ENCODE data around the gene CACNA2D2.

Gene CACNA2D2

DNA sequence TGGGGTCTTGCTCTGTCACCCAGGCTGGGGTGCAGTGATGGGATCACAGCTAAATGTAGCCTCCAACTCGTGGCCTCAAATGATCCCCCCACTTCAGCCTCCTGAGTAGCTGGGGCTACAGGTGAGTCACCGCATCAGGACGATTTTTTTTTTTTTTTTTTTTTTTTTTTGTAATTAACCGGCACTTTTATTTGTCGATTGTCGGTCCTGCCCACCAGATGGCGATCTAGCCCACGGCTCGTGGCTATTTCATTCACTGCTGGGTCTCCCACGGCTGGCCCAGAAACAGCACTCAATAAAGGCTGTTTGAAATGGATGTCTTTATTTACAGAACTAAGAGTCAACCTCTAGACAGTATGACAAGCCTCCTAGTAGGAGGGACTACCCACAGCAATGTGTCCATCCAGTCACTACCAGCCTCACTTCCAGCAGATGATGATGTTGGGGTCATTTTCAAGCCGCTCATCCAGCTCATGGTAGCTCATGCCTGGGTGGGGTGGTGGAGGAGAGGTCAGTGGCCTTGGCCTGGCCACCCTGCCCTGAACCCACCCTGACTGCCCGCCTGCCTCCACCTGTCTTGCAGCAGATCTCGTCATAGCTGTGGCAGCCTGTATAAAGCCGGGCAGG lies 156.1 kb downstream of the CACNA2D2 start:
- peak; percentile 55 for DNase-seq (ENCODE audit: low spot score)

DNA sequence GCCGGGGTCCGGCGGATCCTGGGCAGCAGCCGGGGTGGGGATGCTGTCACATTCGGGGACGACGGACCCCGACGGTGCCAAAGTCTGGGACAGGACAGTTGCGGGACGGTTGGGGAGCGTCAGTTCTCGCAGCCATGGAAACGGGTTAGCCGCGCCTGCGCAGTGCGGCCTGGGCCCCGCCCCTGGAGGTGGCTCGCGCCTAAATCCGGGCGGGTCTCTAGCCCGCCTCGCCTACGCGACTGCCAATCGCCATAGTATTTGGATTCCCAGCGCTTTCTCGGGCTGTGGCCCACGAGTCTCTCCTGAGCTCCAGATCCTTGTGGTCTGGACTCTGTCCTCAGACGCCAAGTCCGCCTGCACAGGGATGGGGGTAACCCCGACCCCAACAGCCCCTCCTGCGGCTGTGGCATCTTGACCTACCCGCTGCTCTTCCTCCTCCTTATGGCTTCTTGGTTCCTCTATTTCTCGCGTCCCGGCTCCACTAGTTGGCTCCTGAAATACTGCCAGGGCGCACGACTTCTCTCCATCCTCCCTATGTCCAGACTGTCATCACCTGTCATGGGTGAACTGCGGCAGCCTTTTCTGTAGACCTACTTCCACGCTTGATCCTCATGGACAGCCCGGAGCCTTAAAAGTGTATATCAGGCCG lies 157.7 kb downstream of the CACNA2D2 start, which contains the start of gene ZMYND10:
TSS of gene ZMYND10 (minus strand) at position 147 of the 649 bp plus-strand sequence. CDS start 153 bp downstream, outside the sequence.
- DNase-seq (ENCODE audit: low spot score), result peak; percentile 92

DNA sequence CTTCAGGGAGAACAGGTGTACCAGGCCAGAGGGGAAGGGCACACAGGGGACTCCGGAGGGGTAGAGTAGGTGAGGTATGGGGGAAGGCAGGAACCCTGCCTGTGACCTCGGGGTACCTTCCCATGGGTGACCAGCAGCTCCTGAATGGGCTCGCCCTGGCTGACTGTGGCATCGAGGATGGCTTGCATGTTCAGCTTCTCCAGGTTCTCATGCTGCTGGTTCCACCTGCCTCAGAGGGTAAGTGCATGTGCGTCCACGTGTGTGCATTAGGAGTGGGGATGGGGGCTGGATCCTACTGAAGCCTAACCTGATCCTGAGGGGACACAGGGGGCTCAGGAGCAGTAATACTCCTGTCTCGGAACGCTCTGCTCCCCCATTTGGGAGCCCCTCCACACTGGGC lies 158.4 kb downstream of the CACNA2D2 start:
- DNase-seq (ENCODE audit: low spot score), result no peak

DNA sequence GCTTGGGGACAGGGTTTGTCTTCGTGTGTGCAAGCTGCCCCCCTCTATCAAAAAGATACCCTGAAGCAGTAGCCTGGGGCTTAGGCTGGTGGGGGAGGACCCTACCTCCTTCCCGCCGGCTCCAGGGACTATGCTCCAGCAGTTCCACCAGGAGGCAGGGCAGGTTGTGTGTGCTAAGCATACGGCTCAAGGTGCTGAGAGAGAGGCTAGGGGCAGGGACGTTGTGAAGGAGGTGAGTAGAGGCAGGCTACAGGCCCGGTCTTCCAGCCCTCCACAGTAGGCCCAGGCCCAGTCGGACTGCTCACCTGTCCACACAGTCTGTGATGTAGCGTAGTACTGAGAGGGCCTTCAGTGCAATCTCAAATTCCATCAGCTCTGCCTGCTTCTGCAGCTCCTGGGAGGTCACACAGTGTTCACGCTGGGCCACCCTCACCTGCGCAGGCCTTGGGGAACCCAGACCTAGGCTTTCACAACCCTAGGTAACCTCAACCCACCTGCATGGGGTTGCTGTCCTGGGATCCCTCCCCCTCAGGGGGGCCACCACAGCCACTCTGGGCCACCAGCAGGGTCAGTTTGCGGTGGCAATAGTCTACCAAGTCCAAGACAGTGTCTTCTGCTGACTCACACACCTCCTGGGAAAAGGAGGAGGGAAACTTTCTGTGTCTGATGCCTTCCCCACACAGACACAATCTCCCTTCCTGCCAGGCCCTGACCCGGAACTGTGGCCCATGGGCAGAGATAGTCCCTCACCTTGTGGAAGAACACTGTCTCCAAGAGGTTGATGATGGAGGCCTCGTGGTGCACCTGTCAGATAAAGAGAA lies 160.4 kb downstream of the CACNA2D2 start:
- no peak for DNase-seq (ENCODE audit: low spot score)

DNA sequence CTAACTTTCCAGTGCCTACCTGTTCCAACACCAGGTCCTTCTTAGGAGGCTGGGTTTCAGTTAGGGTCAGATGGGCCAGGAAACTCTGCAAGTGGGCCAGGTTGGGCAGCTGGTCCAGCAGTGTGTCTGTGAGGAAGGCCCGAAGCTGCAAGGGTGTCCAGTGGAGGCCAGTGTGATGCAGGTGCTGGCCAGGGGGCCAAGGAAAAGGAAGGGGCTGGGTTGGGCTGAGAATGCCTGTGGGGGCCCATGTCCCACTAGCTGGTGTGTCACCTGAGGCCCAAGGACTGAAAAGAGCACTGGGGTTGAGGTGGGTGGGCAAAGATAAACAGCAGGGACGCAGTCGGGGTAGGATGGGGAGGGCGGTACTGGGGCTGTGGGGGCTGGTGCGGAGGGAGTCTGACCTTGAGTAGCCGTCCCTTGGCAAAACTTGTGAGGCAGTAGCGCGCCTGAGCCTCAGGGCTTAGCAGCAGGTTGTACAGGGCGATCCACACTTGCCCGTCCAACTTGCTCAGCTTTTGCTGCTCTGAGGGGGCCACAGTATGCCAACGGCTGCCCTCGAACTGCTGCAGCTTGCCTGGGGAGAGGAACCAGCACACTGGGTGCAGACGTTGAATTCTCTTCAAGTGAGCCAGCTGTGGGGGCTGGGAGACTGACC lies 161.3 kb downstream of the CACNA2D2 start:
- DNase-seq (ENCODE audit: low spot score), result no peak

DNA sequence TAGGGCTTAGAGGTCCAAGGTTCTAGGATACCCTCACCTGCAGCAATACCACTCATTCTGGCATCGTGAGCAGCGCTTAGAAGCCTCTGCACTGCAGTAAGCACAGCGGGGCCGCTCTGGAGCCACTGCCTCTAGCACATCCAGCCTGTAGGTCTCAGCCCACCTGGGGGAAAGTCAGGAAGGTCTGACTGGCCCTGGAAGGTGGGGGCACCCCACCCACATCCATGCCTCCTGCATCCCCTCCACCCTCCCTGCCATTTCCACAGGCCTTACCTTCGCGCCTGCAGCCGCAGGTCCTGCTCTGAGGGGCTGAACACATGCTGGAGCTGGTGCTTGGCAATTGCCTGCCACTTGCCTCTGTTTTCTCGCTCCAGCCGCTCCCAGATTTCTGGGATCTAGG lies 161.9 kb downstream of the CACNA2D2 start:
- DNase-seq (ENCODE audit: low spot score), result no peak

DNA sequence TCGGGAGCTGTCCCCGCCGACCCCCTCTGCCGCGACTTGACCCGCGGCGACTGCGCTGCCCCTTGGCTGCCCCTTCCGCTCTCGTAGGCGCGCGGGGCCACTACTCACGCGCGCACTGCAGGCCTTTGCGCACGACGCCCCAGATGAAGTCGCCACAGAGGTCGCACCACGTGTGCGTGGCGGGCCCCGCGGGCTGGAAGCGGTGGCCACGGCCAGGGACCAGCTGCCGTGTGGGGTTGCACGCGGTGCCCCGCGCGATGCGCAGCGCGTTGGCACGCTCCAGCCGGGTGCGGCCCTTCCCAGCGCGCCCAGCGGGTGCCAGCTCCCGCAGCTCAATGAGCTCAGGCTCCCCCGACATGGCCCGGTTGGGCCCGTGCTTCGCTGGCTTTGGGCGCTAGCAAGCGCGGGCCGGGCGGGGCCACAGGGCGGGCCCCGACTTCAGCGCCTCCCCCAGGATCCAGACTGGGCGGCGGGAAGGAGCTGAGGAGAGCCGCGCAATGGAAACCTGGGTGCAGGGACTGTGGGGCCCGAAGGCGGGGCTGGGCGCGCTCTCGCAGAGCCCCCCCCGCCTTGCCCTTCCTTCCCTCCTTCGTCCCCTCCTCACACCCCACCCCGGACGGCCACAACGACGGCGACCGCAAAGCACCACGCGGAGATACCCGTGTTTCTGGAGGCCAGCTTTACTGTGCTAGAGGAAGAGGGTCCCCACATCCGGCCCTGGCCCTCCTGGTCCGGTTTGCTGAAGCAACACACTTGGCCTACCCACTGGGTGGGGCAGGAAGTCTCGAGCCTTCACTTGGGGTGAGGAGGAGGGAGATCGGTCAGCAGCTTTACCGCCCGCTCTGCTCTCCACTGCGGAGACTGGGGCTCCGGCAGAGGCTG lies 162.7 kb downstream of the CACNA2D2 start, which contains the start of gene RASSF1:
TSS of gene RASSF1 (minus strand) at position 389 of the 882 bp plus-strand sequence. CDS start at position 358, 31 bp downstream.
- DNase-seq (ENCODE audit: low spot score), result no peak

DNA sequence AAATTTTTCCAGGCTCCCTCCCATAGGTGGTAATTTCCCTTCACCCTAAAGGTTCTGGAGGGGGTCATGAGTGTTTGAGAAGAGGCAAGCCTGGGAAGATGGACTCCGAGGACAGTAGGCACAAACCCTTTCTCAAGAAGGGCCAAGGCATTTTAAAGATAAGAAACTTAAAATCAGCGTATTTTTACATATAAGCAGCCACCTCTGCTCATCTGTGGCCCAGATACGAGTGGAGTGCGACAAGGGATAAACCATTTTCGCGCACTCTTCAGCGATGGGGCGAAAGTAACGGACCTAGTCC lies 163.3 kb downstream of the CACNA2D2 start:
- DNase-seq (ENCODE audit: low spot score), result no peak

DNA sequence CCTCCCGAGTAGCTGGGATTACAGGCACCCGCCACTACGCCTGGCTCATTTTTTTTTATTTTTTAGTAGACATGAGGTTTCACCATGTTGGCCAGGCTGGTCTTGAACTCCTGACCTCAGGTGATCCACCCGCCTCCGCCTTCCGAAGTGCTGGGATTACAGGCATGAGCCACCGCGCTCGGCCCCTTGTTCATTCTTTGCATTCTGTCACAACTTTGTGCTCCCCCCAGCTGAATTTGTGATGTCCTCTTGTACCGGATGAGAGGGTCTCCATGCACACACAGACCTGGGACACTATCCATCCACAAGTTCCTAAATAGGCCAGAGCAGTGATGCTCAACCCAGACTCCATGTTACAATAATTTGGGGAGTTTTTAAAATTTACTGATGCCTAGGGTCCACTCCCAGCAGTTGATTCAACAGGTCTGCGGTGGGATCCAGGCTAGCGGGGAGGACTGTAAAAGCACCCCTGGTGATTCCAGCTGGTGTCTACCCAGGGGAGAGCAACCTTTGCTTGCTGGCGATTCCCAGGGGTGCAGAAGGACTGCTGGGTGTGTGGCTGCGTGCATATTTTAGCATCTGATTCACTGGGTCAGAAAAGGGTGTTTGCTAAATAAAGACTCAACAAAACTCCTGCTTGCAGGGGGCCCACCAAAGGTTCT lies 163.8 kb downstream of the CACNA2D2 start:
- no peak for DNase-seq (ENCODE audit: low spot score)

DNA sequence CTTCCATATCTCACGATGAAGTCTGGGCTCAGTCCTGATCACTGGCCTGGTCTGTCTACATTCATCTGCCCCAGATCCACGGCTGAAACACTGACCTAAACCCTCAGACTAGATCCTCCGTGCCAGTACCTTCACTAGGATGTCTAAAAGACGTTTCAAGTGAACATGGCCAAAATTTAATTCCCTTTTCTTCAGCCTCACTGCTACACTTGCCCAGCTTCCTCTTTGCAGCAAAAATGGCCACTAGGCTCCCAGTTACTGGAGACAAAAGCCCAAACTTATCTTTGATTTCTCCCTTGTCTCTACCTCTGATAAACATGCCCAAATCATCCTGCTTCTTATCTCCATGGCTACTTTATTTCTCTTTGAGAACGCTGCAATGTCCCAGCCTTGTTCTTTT lies 164.5 kb downstream of the CACNA2D2 start:
- DNase-seq (ENCODE audit: low spot score), result no peak

DNA sequence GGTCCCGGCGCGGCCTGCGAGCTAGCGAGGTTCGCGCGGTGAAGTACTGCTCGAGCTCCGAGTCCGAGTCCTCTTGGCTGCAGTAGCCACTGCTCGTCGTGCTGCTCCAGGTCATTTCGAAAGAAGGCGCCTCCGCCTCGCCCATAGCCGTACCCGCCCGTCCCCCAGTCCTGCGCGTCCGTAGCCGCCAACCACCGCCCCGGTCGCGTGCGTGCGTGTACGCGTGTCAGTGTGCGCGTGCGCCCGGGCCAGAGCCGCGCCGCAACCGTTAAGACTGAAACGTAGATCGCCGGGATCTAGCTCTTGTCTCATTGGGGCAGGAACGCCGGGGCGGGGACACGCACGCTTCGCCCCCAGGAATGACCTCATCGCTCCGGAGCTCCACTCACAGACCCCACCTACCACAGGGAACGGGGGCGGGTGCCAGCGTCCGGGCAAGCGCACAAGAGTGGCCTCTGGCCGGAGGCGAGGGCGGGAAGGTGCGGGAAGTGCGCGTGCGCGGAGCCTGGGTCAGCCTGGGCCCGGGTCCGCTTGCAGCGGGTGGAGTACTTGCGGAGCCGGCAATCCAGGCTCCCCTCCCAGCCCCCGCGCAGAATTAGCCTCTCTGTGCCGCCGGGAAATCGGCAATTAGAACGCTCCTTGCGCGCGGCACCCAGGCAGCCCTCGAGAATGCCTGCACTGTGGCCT lies 166.1 kb downstream of the CACNA2D2 start:
- DNase-seq (ENCODE audit: low spot score), result peak; percentile 98

DNA sequence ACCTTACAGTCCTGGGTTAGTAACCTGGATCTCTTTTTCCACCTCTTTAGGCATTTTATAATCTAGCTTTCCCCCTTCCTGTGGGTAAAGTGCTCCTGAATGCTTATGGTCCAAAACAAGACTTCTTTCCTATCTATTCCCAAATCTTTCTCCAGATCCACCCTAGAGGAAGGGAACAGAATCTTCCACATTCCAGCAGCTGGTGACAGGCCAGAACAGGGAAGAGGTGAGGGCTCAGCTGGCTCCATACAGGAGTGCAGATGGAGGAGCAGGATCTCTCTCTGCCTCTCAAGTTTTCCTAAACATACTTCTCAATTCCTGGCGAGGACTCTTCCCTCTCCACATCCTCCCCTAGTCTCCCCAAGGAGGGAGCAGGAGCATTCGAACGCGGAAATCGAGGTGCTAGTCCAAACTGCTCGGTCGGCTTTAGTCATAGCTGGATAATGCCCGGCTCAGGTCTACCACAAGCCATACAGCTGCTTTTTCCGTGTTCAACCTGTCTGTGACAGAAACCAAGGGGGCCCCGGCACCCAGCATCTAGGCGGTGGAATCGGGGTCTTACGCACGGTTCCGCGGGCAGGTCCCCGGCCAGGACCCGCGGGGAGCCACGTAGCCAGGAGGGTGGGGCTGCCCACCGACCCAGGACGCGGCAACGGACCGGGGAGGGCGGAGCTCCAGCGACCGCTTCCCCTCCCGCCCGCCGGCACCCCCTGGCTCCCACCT lies 166.8 kb downstream of the CACNA2D2 start:
- peak; percentile 84 for DNase-seq (ENCODE audit: low spot score)

DNA sequence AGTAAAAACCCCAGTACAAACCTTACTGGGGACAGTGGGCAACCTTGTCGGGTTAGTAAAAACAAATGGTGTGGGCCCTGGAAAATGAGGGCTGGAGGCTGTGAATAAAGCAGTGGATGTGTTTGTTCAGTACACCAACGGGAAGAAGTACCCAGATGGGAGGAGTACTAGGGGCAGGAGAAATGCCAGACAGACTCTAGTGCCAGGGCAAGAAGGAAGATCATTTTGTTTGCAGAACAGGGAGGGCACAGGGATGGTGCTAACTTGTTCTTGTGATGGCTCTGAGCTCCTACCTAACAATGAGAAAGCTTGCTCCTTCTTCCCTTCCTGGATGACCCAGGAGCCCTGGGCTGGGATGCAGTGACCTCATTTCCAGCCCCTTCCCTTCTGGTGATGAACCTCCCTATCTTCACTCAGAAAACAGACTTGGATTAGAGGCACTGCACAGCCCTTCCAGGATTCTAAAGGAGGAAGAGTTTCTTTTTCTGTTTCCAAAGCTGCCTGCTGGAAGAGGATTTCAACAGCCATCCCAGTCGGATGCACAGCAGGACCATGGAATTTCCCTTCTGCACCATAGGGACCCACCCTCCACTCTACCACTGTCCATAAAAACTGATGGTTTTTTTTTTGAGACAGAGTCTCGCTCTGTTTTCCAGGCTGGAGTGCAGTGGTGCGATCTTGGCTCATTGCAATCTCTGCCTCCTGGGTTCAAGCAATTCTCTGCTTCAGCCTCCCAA lies 168.9 kb downstream of the CACNA2D2 start:
- DNase-seq (ENCODE audit: low spot score), result no peak

DNA sequence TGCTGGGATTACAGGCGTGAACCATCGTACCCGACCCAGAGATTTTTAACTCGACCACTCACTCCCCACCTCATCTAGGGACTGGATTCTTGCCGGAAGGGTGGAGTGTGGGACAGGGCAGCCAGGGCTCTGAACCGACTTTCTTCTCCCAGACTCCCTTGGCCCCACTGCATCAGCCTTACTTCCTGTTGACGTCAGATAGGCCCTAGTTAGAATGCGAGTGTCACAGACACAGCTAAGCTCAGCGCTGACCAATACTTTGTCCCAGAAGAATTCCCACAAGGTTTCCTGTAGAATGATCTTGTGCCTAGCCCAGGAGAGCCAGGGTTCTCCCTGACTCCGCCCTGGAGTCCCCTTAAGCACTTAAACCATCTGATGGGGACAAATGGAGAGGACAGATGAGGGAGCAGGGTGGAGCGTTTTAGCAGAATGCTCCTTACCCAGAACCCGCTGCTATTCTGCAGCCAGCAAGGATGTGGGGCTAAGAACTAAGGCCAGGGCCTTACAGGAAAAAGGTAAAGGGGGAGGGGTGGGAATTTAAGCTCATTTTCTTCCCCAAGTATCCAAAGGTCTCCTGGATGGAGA lies 169.6 kb downstream of the CACNA2D2 start:
- no peak for DNase-seq (ENCODE audit: low spot score)

DNA sequence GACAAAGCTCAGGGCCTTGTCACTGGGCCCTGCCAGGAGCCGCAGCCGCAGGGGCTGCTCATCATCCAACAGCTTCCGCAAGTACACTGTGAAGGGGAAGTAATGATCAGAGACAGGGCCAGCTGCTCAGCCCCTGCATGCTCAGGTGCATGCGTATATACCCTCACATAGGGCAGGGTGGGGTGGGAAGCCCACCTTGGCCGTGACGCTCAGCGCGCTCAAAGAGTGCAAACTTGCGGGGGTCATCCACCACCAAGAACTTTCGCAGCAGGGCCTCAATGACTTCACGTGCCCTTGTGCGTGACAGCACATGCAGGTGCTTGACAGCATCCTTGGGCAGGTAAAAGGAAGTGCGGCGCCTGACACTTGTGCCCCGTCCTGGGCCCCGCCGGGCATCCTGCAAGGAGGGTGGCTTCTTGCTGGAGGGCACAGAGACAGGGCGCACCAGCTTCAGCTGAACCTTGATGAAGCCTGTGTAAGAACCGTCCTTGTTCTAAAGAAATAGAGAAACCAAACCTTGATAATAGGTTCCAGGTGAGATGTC lies 172.0 kb downstream of the CACNA2D2 start:
- no peak for DNase-seq (ENCODE audit: low spot score)

DNA sequence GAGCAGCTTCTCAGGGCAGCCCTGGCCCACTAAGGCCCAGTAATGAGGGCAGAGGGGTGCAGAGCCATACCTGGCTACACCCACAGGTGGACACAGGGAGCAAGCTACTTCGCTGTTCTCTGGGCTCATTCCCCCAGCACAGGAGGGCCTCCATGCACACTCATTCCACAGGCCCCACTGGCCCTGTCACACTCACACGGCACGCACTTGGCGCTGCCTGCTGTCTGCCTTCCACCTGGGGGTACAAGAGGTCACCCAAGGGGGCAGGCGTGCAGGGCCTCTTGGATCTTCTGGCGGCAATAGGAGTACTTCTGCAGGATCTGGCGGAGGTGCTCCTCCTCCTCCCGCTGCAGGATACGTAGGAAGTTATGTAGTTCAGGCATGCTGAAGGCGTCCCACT lies 173.1 kb downstream of the CACNA2D2 start:
- DNase-seq (ENCODE audit: low spot score), result no peak

DNA sequence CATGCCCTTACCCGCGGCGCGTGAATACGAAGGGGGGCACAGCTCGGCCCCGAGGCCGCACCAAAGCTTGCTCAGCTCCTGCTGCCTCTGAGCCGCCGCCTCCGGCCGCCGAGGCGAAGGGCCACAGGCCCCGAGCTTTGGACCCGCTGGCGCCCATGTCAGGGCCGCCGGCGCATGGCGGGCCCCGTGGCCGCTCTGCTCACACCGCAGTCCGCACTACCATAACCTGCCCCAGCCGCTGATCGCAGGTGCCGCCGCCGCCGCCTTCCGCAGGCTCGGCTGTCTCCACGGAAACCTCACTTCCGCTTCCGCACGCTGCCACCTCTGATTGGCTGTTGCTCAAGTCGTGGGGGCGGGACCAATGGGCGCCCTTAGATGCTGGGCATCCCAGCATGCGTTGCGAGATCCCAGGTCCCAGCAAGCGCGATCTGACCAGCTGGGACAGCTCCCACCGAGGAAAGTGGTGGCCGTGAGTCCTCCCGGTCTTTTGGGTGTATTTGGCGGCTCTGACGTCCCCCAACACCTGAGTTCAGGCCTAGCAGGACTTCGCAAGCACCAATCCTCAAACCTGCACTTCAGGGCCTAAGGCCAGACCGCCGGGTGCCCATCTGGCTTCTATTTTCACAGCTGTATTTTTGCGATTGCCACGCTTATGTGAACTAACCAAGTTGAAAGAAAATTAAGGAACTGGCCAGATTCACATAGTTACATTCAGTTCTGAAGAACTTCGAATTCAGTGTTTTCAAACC lies 175.3 kb downstream of the CACNA2D2 start, which contains the start of gene TUSC2:
TSS of gene TUSC2 (minus strand) at position 281 of the 749 bp plus-strand sequence. CDS start at position 157, 124 bp downstream.
- peak; percentile 95 for DNase-seq (ENCODE audit: low spot score)
